ENCODE measurements around the gene MKKS. TPM values are rescaled to one million over a fixed set of nuclear protein-coding genes. Genes with fewer than 3 reads are reported as not detected.

MKKS gene
- total RNA-seq, 1 experiment from 2014 or later, result 15.3 TPM

DNA sequence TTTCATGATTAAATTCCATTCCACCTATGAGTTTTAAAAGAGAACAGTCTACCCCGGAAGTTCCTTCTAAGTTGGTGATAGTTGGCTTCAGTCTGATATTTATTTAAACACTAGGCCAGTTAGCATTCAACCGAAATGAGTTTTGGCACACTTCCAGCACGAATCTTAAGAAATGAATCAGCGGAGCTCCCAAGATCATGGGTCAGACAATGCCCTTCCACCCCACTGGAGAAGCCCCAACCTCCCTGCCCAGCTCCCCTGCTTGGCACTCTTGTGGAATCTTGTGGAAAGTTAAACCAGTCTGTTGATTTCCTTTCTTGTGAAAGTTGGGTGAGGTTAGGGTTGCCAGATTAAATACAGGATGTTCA lies 64.3 kb downstream of the MKKS start:
- ChIA-PET CTCF (no interaction called here), POLR2A (no interaction called here)
- Mint-ChIP-seq H3K4me3 (ENCODE audit: unreplicated experiment) (no peak overlapping the region), H3K9me3 (ENCODE audit: unreplicated experiment) (peaks cover 19% of the 10 kb centered on the region), H3K36me3 (ENCODE audit: insufficient read depth, unreplicated experiment) (peaks cover 6% of the 10 kb centered on the region), H3K4me1 (ENCODE audit: low read depth, unreplicated experiment) (peaks cover 23% of the 10 kb centered on the region), H3K27ac (ENCODE audit: unreplicated experiment) (no peak overlapping the region), H3K27me3 (ENCODE audit: insufficient read depth, unreplicated experiment) (no peaks in the 10 kb centered on the region)
- Histone ChIP-seq H3K4me1 (peaks cover 42% of the 10 kb centered on the region), H3K27me3 (replicated peaks; ENCODE audit: control insufficient read depth, insufficient read depth, low read length) (no peaks in the 10 kb centered on the region), H3K36me3 (ENCODE audit: control insufficient read depth, insufficient read depth, low read length) (no peaks in the 10 kb centered on the region), H3K9me3 (no peaks in the 10 kb centered on the region), H3K4me3 (ENCODE audit: low read depth, low read length) (no peak overlapping the region)
- BruUV-seq (replicated peaks), result no TSS peak
- intact Hi-C loops (cut with micrococcal nuclease; ENCODE audit: unreplicated experiment), result no loop called here
- TF ChIP-seq, protein P1, sequence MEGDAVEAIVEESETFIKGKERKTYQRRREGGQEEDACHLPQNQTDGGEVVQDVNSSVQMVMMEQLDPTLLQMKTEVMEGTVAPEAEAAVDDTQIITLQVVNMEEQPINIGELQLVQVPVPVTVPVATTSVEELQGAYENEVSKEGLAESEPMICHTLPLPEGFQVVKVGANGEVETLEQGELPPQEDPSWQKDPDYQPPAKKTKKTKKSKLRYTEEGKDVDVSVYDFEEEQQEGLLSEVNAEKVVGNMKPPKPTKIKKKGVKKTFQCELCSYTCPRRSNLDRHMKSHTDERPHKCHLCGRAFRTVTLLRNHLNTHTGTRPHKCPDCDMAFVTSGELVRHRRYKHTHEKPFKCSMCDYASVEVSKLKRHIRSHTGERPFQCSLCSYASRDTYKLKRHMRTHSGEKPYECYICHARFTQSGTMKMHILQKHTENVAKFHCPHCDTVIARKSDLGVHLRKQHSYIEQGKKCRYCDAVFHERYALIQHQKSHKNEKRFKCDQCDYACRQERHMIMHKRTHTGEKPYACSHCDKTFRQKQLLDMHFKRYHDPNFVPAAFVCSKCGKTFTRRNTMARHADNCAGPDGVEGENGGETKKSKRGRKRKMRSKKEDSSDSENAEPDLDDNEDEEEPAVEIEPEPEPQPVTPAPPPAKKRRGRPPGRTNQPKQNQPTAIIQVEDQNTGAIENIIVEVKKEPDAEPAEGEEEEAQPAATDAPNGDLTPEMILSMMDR (IDR thresholded peaks at IDR 0.05; ENCODE audit: insufficient read depth in 1 of 2, low read depth in 1 of 2, low read length in 1 of 2, severe bottlenecking in 1 of 2, unreplicated experiment in 1 of 2), result no peak
- DNase-seq, result no peak

DNA sequence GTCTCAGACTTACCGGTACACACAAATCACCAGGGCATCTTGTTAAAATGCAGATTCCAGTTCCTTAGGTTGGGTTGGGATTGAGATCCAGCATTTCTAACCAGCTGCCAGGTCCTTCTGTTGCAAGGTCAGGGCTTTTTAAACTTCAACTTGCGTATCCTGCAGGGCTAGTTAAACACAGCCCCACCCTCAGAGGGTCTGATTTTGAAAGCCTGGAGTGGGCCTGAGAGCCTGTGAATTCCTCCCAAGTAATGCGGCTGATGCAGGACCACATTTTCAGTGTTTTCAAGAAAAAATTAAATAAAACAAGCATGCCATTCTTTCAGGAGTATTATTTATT lies 65.3 kb downstream of the MKKS start:
- no peak overlapping the region for H3K27ac Mint-ChIP-seq (ENCODE audit: unreplicated experiment)
- peaks cover 8% of the 10 kb centered on the region for H3K9me3 Mint-ChIP-seq (ENCODE audit: unreplicated experiment)
- TF ChIP-seq, protein P1 (IDR thresholded peaks at IDR 0.05; ENCODE audit: insufficient read depth in 1 of 2, low read depth in 1 of 2, low read length in 1 of 2, severe bottlenecking in 1 of 2, unreplicated experiment in 1 of 2), result no peak
- H3K4me3 Mint-ChIP-seq (ENCODE audit: unreplicated experiment), result no peak overlapping the region
- intact Hi-C loops (cut with micrococcal nuclease; ENCODE audit: unreplicated experiment), result no loop called here
- BruUV-seq (replicated peaks), result no TSS peak
- Histone ChIP-seq H3K27me3 (replicated peaks; ENCODE audit: control insufficient read depth, insufficient read depth, low read length) (no peaks in the 10 kb centered on the region), H3K36me3 (ENCODE audit: control insufficient read depth, insufficient read depth, low read length) (no peaks in the 10 kb centered on the region), H3K9me3 (no peaks in the 10 kb centered on the region), H3K4me3 (ENCODE audit: low read depth, low read length) (no peak overlapping the region), H3K4me1 (peaks cover 42% of the 10 kb centered on the region)
- ChIA-PET POLR2A (no interaction called here), CTCF (no interaction called here)
- peaks cover 6% of the 10 kb centered on the region for H3K36me3 Mint-ChIP-seq (ENCODE audit: insufficient read depth, unreplicated experiment)
- no peaks in the 10 kb centered on the region for H3K27me3 Mint-ChIP-seq (ENCODE audit: insufficient read depth, unreplicated experiment)
- H3K4me1 Mint-ChIP-seq (ENCODE audit: low read depth, unreplicated experiment), result peaks cover 23% of the 10 kb centered on the region
- DNase-seq, result no peak

DNA sequence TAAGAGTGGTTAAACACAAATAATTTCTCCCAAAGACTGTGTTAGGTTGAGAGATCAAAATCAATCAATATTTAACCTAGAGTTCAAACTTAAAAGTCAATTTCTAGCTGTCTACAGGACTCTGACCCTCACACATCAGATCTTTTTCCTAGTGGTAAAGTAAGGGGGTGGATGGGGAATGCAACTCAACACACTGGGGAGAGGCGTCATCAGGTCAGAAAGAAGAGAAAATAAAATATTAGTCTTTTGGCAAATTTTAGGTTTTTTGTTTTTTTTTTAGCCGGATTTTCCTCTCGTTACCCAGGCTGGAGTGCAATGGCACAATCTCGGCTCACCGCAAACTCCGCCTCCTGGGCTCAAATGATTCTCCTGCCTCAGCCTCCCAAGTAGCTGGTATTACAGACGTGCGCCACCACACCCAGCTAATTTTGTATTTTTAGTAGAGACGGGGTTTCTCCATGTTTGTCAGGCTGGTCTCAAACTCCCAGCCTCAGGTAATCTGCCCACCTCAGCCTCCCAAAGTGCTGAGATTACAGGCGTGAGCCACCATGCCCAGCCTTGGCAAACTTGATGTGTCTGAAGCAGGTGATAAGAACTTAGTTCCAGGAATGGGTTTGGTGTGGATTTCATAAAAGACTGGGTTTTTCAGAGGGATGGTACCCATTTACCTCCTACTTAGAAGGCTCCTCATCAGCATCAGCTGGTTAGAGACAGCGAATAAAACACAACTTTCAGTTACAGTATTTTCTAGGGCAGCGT lies 65.9 kb downstream of the MKKS start:
- no TSS peak for BruUV-seq (replicated peaks)
- no peaks in the 10 kb centered on the region for H3K27me3 Mint-ChIP-seq (ENCODE audit: insufficient read depth, unreplicated experiment)
- H3K36me3 Mint-ChIP-seq (ENCODE audit: insufficient read depth, unreplicated experiment), result peaks cover 6% of the 10 kb centered on the region
- intact Hi-C loops (cut with micrococcal nuclease; ENCODE audit: unreplicated experiment), result no loop called here
- H3K4me3 Mint-ChIP-seq (ENCODE audit: unreplicated experiment), result no peak overlapping the region
- Histone ChIP-seq H3K4me1 (peaks cover 42% of the 10 kb centered on the region), H3K36me3 (ENCODE audit: control insufficient read depth, insufficient read depth, low read length) (no peaks in the 10 kb centered on the region), H3K4me3 (ENCODE audit: low read depth, low read length) (no peak overlapping the region), H3K9me3 (no peaks in the 10 kb centered on the region), H3K27me3 (replicated peaks; ENCODE audit: control insufficient read depth, insufficient read depth, low read length) (no peaks in the 10 kb centered on the region)
- ChIA-PET POLR2A (no interaction called here), CTCF (no interaction called here)
- no peak for DNase-seq
- H3K27ac Mint-ChIP-seq (ENCODE audit: unreplicated experiment), result no peak overlapping the region
- TF ChIP-seq, protein P1 (IDR thresholded peaks at IDR 0.05; ENCODE audit: insufficient read depth in 1 of 2, low read depth in 1 of 2, low read length in 1 of 2, severe bottlenecking in 1 of 2, unreplicated experiment in 1 of 2), result no peak
- peaks cover 23% of the 10 kb centered on the region for H3K4me1 Mint-ChIP-seq (ENCODE audit: low read depth, unreplicated experiment)
- peaks cover 3% of the 10 kb centered on the region for H3K9me3 Mint-ChIP-seq (ENCODE audit: unreplicated experiment)
